Upper lobe of left lung (tissue), 6 donors: Measurements from ENCODE around the gene TOR4A. TPM values are rescaled to one million over a fixed set of nuclear protein-coding genes. Genes with fewer than 3 reads are reported as not detected.
A peak's percentile ranks its signal among the peaks of the same experiment; 100 is the strongest.

Experiments used
- ATAC-seq, 2 donors: fragments of 200-7000 bp; cut with Tn5 transposase; one replicate each; pipeline ENCODE4 v1.9.1; 2022; ENCODE audit warnings: mild to moderate bottlenecking in 2 of 2, moderate library complexity in 2 of 2; ENCODE audit not compliant: low FRiP score in 2 of 2
- DNase-seq, 2 donors: peaks; one replicate each; pipeline ENCODE4 v3.0.0-alpha.2; 2019 to 2020
- H3K27ac ChIP-seq, 4 donors: fragments of 200-600 bp; sonication (generic); one replicate each; pipeline ENCODE4 v1.5.1; 2016 to 2019
- H3K27me3 ChIP-seq, 4 donors: fragments of 200-600 bp; sonication (generic); one replicate each; pipeline ENCODE4 v1.5.1; 2017 to 2019
- H3K36me3 ChIP-seq, 4 donors: fragments of 200-600 bp; sonication (generic); one replicate each; pipeline ENCODE4 v1.5.1; 2016 to 2019
- H3K4me1 ChIP-seq, 4 donors: fragments of 200-600 bp; sonication (generic); one replicate each; pipeline ENCODE4 v1.5.1; 2018 to 2019
- H3K4me3 ChIP-seq, 4 donors: fragments of 200-600 bp; sonication (generic); one replicate each; pipeline ENCODE4 v1.5.1; 2017 to 2019; ENCODE audit warnings: mild to moderate bottlenecking in 2 of 4, moderate library complexity in 1 of 4
- H3K9me3 ChIP-seq, 4 donors: fragments of 200-600 bp; sonication (generic); one replicate each; pipeline ENCODE4 v1.5.1; 2018 to 2019
- EP300 ChIP-seq, 4 donors: sonication (generic); formaldehyde crosslinking; IDR thresholded peaks; one replicate each; pipeline ENCODE4 v1.5.1; 2017; ENCODE audit warnings: antibody characterized with exemption in 4 of 4, control low read depth in 2 of 4
- POLR2A ChIP-seq, 4 donors: fragments of 450-650 bp; IDR thresholded peaks; one replicate each; pipeline ENCODE4 v1.5.1; 2016 to 2017; ENCODE audit warnings: antibody characterized with exemption in 4 of 4, mild to moderate bottlenecking in 2 of 4
- POLR2AphosphoS5 ChIP-seq, 2 donors: sonication (generic); formaldehyde crosslinking; IDR thresholded peaks; one replicate each; pipeline ENCODE4 v1.5.1; 2017; ENCODE audit warnings: antibody characterized with exemption in 2 of 2
- WGBS, 2 donors: methylation state at CpG; one replicate each; pipeline ENCODE4 v1.1.5; 2017 to 2018; 5-methylcytosine and 5-hydroxymethylcytosine counted together
- total RNA-seq, 6 donors: library from RNA; depleted of rRNA in 4 of 6; stranded (reverse); fragments of >200 nt in 4 of 6; gene quantifications; one replicate each; pipeline versions ENCODE4 v1.1.0 to v1.2.1, GENCODE V29; 2016 to 2021
- TF ChIP-seq, protein P1 (sequence below), 6 experiments: fragments of 450-650 bp in 4 of 6; fragments of 200-600 bp in 2 of 6; sonication (generic) in 2 of 6; IDR thresholded peaks; one replicate each; pipeline ENCODE4 v1.5.1; 2016 to 2019; ENCODE audit warnings: antibody characterized with exemption in 6 of 6
- donor health status: DM: no; HTN: no; CAD: no; lungs with moderate emphysema.
- donor health status: DM: no; HTN: yes; CAD: no; lungs with severe emphysema.

Gene TOR4A
- total RNA-seq, 6 donors from 2014 or later: 31.5 to 62.6 (median 39.2) TPM

DNA sequence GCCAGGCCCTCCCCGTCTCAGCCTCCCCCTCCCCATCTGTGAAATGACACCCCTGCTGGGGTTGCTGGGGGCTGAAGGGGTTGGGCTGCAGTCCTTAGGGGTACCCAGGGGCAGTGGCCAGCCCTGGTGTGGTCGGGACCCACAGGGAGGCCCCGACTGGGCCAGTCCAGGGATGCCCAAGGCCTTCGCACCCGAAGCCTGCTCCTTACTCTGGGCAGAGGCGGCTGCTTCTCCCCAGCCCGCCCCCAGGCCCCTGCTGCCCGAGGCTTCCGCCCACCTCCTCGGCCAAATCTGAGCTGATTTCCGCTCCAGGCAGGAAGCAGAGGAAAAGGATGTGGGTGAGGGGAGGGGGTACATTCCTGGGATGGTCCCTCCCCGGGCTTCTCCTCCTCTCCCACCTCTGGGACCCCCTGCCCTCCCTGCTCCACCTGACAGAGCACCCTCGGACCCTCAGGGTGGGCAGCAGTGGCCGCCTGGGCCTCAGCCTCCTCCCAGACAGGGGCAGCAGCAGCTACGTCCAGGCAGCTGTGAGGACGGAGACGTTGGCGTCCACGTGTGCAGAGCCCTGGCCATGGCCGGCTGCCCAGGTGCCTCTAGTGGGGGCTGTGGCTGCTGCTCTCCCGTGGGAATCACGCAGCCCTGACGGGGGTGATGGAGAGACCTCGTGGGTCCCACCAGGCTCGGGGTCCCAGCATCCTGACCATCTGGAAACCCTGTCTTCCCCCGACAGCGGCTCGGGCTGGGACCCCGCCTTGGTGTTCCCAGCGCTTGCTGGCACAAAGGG is 28.7 kb downstream of the TOR4A start:
- WGBS, 2 donors: 22 to 40% methylated on average over 3 to 24 of the region's 30 CpGs
- H3K36me3 ChIP-seq: no peaks in the 10 kb centered on the region
- peak overlapping the region; percentile 69 to 90 (median 87) for H3K27ac ChIP-seq
- TF ChIP-seq EP300 (IDR thresholded peaks at IDR 0.05) (no peak), POLR2A (IDR thresholded peaks at IDR 0.05) (no peak), POLR2AphosphoS5 (IDR thresholded peaks at IDR 0.05) (no peak)
- TF ChIP-seq, protein P1, sequence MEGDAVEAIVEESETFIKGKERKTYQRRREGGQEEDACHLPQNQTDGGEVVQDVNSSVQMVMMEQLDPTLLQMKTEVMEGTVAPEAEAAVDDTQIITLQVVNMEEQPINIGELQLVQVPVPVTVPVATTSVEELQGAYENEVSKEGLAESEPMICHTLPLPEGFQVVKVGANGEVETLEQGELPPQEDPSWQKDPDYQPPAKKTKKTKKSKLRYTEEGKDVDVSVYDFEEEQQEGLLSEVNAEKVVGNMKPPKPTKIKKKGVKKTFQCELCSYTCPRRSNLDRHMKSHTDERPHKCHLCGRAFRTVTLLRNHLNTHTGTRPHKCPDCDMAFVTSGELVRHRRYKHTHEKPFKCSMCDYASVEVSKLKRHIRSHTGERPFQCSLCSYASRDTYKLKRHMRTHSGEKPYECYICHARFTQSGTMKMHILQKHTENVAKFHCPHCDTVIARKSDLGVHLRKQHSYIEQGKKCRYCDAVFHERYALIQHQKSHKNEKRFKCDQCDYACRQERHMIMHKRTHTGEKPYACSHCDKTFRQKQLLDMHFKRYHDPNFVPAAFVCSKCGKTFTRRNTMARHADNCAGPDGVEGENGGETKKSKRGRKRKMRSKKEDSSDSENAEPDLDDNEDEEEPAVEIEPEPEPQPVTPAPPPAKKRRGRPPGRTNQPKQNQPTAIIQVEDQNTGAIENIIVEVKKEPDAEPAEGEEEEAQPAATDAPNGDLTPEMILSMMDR (IDR thresholded peaks at IDR 0.05): no peak
- peaks cover 51 to 64% (median 55%) of the 10 kb centered on the region in 4 donors for H3K4me1 ChIP-seq
- H3K9me3 ChIP-seq: no peaks in the 10 kb centered on the region
- peak in 1 of 2 donors; percentile 83 for DNase-seq
- peak in 1 of 2 donors; percentile 5 for ATAC-seq
- H3K27me3 ChIP-seq: peaks cover 0 to 7% (median 2%) of the 10 kb centered on the region in 4 donors
- H3K4me3 ChIP-seq: peak overlapping the region in 2 of 4 donors; percentile 27 to 40

GRCh38 chr9:137306850-137307254 is 29.3 kb downstream of the TOR4A start:
- no peaks in the 10 kb centered on the region for H3K36me3 ChIP-seq
- ATAC-seq (no peak), DNase-seq (peak in 1 of 2 donors; percentile 85)
- H3K9me3 ChIP-seq: no peaks in the 10 kb centered on the region
- peaks cover 0 to 7% (median 2%) of the 10 kb centered on the region in 4 donors for H3K27me3 ChIP-seq
- H3K27ac ChIP-seq: peak overlapping the region; percentile 69 to 90 (median 87)
- H3K4me3 ChIP-seq: no peak overlapping the region
- TF ChIP-seq POLR2AphosphoS5 (IDR thresholded peaks at IDR 0.05): no peak
- TF ChIP-seq EP300 (IDR thresholded peaks at IDR 0.05): no peak
- TF ChIP-seq, protein P1 (IDR thresholded peaks at IDR 0.05): no peak
- no peak for TF ChIP-seq POLR2A (IDR thresholded peaks at IDR 0.05)
- H3K4me1 ChIP-seq: peaks cover 47 to 59% (median 51%) of the 10 kb centered on the region in 4 donors
- WGBS, 2 donors: 39% methylated on average over 12 of the region's 23 CpGs; no CpG with 5 or more reads in 1 of the 2 donors

DNA sequence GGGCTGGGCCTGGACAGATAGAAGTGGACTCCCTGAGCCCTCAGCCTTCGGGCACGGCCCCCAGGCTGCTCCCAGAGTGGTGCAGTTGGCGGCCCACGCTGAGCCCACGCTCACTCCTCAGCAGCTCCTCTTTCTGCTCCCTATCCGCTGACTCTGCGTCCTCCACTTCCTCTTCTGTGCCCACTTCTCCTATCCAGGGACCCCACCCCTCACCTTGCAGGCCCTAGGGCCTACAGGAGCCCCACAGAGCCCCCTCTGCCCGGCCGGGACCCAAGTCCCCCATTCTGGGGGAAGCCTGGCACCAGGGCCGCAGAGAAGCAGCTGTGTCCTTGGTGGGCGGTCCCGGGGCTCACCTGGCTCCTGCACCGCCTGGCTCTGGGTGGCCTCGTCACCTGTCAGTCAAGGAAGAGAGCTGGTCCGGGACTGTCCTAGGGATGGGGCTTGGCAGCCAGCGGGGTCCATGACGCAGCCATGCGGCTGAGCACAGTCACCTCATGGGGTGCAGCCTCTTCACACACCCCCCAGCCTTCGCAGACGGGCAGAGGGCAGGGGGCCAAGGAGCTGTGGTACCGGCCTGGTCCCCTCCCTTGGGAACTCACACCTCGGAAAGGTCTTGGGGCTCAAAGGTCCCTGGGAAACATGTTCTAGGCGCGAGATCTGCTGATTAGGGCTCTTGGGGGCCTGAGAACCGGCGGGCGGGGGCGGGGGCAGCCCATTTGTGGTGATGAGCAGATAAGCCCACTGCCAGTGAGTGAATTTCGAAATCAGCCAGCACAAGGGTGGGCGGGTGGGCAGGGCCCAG is 29.9 kb downstream of the TOR4A start:
- Histone ChIP-seq H3K4me1 (peaks cover 47 to 63% (median 51%) of the 10 kb centered on the region in 4 donors), H3K27ac (peak overlapping the region in 2 of 4 donors; percentile 86 to 90), H3K4me3 (no peak overlapping the region), H3K27me3 (peaks cover 0 to 7% (median 2%) of the 10 kb centered on the region in 4 donors), H3K36me3 (no peaks in the 10 kb centered on the region), H3K9me3 (no peaks in the 10 kb centered on the region)
- TF ChIP-seq, protein P1 (IDR thresholded peaks at IDR 0.05): no peak
- TF ChIP-seq EP300 (IDR thresholded peaks at IDR 0.05): no peak
- TF ChIP-seq POLR2AphosphoS5 (IDR thresholded peaks at IDR 0.05): no peak
- no peak for TF ChIP-seq POLR2A (IDR thresholded peaks at IDR 0.05)
- WGBS, 2 donors: 39 to 52% methylated on average over 5 to 27 of the region's 30 CpGs
- DNase-seq: peak in 1 of 2 donors; percentile 79
- no peak for ATAC-seq

GRCh38 chr9:137308057-137308619 is 30.6 kb downstream of the TOR4A start:
- Histone ChIP-seq H3K27me3 (peaks cover 0 to 7% (median 0%) of the 10 kb centered on the region in 4 donors), H3K4me1 (peaks cover 43 to 56% (median 45%) of the 10 kb centered on the region in 4 donors), H3K4me3 (no peak overlapping the region), H3K9me3 (no peaks in the 10 kb centered on the region), H3K36me3 (no peaks in the 10 kb centered on the region), H3K27ac (no peak overlapping the region)
- no peak for ATAC-seq
- no peak for DNase-seq
- 67 to 83% methylated on average over 12 to 20 of the region's 20 CpGs for WGBS, 2 donors
- TF ChIP-seq POLR2AphosphoS5 (IDR thresholded peaks at IDR 0.05) (no peak), POLR2A (IDR thresholded peaks at IDR 0.05) (no peak), EP300 (IDR thresholded peaks at IDR 0.05) (no peak)
- TF ChIP-seq, protein P1 (IDR thresholded peaks at IDR 0.05): no peak
